ENCODE results near the gene EPX.

The EPX gene

DNA sequence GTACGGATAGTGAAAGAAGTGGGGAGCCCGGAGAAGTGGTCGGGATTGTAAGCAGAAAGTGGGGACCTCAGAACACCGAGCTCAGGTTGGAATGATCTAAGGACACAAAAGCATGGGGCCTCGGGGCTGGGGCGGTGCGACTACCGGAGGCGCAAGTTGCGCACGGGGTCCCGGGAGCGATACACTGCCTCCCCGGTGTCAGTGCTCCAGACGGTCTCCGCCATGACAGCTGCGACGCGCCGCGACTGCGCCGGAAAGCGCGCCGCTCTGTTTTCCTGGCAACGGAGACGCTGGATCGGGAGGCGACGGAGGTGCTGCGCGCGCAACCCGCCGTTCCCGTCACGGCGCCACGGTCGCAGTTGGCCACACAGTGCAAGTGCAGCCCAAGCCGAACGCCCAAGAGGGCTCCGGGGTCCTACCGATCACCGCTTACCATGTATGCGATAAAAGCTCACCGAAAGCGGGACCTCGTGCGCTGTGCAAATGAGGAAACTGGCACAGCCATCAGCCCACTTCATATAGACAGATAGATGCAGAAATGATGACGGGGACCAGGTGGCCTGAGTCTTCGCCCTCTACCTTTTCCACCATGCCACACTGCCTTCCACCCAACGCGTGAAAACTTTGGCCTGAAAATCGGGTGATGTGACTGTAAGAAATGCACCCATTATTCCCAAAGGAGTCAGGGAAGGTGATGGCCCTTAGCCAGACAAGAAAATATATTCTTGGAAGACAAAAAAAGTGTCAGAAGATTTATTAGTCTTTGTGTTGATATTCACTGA, 26.7 kb downstream of the EPX start, which contains the start of gene MKS1 (continued):
- TF ChIP-seq, protein P1, sequence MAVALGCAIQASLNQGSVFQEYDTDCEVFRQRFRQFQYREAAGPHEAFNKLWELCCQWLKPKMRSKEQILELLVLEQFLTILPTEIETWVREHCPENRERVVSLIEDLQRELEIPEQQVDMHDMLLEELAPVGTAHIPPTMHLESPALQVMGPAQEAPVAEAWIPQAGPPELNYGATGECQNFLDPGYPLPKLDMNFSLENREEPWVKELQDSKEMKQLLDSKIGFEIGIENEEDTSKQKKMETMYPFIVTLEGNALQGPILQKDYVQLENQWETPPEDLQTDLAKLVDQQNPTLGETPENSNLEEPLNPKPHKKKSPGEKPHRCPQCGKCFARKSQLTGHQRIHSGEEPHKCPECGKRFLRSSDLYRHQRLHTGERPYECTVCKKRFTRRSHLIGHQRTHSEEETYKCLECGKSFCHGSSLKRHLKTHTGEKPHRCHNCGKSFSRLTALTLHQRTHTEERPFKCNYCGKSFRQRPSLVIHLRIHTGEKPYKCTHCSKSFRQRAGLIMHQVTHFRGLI (tag by site-specific recombination; IDR thresholded peaks at IDR 0.05) = peak; percentile 74
- TF ChIP-seq ZNF223 (tag by site-specific recombination; IDR thresholded peaks at IDR 0.05) (no peak), ZBTB21 (tag by site-specific recombination; IDR thresholded peaks at IDR 0.05) (no peak), ZNF664 (tag by site-specific recombination; IDR thresholded peaks at IDR 0.05) (no peak), ZNF184 (tag by site-specific recombination; IDR thresholded peaks at IDR 0.05) (no peak), PRDM1 (tag by site-specific recombination; IDR thresholded peaks at IDR 0.05) (no peak), ZNF16 (tag by site-specific recombination; IDR thresholded peaks at IDR 0.05; ENCODE audit: low read depth) (no peak), OVOL3 (tag by site-specific recombination; IDR thresholded peaks at IDR 0.05) (no peak), ZNF624 (tag by site-specific recombination; IDR thresholded peaks at IDR 0.05) (no peak), ZNF571 (tag by site-specific recombination; IDR thresholded peaks at IDR 0.05) (no peak), ZNF621 (tag by site-specific recombination; IDR thresholded peaks at IDR 0.05) (no peak), REPIN1 (tag by site-specific recombination; IDR thresholded peaks at IDR 0.05; ENCODE audit: low read depth) (0 out of 2 replicates have a peak, but pooled peaks have one; percentile 11), KLF1 (tag by site-specific recombination; IDR thresholded peaks at IDR 0.05) (no peak), ZNF404 (tag by site-specific recombination; IDR thresholded peaks at IDR 0.05) (no peak), ZFP41 (tag by site-specific recombination; IDR thresholded peaks at IDR 0.05; ENCODE audit: borderline replicate concordance) (no peak), ZNF558 (tag by site-specific recombination; IDR thresholded peaks at IDR 0.05) (no peak), GLI2 (tag by site-specific recombination; IDR thresholded peaks at IDR 0.05; ENCODE audit: borderline replicate concordance, low read depth) (no peak), ZNF433 (tag by site-specific recombination; IDR thresholded peaks at IDR 0.05; ENCODE audit: low read depth) (no peak), GLI4 (tag by site-specific recombination; IDR thresholded peaks at IDR 0.05) (no peak), ZNF654 (tag by site-specific recombination; IDR thresholded peaks at IDR 0.05; ENCODE audit: low read depth) (no peak), KLF10 (tag by site-specific recombination; IDR thresholded peaks at IDR 0.05) (no peak), ZNF132 (tag by site-specific recombination; IDR thresholded peaks at IDR 0.05; ENCODE audit: borderline replicate concordance) (no peak), ZNF785 (tag by site-specific recombination; IDR thresholded peaks at IDR 0.05) (no peak), ZBTB17 (tag by site-specific recombination; IDR thresholded peaks at IDR 0.05) (peak; percentile 77), EGR2 (tag by site-specific recombination; IDR thresholded peaks at IDR 0.05; ENCODE audit: low read depth) (no peak)
- TF ChIP-seq, protein P2, sequence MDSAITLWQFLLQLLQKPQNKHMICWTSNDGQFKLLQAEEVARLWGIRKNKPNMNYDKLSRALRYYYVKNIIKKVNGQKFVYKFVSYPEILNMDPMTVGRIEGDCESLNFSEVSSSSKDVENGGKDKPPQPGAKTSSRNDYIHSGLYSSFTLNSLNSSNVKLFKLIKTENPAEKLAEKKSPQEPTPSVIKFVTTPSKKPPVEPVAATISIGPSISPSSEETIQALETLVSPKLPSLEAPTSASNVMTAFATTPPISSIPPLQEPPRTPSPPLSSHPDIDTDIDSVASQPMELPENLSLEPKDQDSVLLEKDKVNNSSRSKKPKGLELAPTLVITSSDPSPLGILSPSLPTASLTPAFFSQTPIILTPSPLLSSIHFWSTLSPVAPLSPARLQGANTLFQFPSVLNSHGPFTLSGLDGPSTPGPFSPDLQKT (IDR thresholded peaks at IDR 0.05; ENCODE audit: borderline replicate concordance, low read depth, low read length) = no peak
- TF ChIP-seq, protein P3, sequence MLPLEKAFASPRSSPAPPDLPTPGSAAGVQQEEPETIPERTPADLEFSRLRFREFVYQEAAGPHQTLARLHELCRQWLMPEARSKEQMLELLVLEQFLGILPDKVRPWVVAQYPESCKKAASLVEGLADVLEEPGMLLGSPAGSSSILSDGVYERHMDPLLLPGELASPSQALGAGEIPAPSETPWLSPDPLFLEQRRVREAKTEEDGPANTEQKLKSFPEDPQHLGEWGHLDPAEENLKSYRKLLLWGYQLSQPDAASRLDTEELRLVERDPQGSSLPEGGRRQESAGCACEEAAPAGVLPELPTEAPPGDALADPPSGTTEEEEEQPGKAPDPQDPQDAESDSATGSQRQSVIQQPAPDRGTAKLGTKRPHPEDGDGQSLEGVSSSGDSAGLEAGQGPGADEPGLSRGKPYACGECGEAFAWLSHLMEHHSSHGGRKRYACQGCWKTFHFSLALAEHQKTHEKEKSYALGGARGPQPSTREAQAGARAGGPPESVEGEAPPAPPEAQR (tag by site-specific recombination; IDR thresholded peaks at IDR 0.05) = no peak
- TF ChIP-seq, protein P4, sequence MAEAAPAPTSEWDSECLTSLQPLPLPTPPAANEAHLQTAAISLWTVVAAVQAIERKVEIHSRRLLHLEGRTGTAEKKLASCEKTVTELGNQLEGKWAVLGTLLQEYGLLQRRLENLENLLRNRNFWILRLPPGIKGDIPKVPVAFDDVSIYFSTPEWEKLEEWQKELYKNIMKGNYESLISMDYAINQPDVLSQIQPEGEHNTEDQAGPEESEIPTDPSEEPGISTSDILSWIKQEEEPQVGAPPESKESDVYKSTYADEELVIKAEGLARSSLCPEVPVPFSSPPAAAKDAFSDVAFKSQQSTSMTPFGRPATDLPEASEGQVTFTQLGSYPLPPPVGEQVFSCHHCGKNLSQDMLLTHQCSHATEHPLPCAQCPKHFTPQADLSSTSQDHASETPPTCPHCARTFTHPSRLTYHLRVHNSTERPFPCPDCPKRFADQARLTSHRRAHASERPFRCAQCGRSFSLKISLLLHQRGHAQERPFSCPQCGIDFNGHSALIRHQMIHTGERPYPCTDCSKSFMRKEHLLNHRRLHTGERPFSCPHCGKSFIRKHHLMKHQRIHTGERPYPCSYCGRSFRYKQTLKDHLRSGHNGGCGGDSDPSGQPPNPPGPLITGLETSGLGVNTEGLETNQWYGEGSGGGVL (tag by site-specific recombination; IDR thresholded peaks at IDR 0.05) = no peak
- TF ChIP-seq, protein P5, sequence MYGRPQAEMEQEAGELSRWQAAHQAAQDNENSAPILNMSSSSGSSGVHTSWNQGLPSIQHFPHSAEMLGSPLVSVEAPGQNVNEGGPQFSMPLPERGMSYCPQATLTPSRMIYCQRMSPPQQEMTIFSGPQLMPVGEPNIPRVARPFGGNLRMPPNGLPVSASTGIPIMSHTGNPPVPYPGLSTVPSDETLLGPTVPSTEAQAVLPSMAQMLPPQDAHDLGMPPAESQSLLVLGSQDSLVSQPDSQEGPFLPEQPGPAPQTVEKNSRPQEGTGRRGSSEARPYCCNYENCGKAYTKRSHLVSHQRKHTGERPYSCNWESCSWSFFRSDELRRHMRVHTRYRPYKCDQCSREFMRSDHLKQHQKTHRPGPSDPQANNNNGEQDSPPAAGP (tag by site-specific recombination; IDR thresholded peaks at IDR 0.05) = no peak
- TF ChIP-seq, protein P6, sequence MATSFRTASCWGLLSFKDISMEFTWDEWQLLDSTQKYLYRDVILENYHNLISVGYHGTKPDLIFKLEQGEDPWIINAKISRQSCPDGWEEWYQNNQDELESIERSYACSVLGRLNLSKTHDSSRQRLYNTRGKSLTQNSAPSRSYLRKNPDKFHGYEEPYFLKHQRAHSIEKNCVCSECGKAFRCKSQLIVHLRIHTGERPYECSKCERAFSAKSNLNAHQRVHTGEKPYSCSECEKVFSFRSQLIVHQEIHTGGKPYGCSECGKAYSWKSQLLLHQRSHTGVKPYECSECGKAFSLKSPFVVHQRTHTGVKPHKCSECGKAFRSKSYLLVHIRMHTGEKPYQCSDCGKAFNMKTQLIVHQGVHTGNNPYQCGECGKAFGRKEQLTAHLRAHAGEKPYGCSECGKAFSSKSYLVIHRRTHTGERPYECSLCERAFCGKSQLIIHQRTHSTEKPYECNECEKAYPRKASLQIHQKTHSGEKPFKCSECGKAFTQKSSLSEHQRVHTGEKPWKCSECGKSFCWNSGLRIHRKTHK (tag by site-specific recombination; IDR thresholded peaks at IDR 0.05) = no peak
- TF ChIP-seq, protein P7, sequence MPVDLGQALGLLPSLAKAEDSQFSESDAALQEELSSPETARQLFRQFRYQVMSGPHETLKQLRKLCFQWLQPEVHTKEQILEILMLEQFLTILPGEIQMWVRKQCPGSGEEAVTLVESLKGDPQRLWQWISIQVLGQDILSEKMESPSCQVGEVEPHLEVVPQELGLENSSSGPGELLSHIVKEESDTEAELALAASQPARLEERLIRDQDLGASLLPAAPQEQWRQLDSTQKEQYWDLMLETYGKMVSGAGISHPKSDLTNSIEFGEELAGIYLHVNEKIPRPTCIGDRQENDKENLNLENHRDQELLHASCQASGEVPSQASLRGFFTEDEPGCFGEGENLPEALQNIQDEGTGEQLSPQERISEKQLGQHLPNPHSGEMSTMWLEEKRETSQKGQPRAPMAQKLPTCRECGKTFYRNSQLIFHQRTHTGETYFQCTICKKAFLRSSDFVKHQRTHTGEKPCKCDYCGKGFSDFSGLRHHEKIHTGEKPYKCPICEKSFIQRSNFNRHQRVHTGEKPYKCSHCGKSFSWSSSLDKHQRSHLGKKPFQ (tag by site-specific recombination; IDR thresholded peaks at IDR 0.05) = no peak
